ENCODE measurements around the gene DNAH17.

DNAH17 gene

DNA sequence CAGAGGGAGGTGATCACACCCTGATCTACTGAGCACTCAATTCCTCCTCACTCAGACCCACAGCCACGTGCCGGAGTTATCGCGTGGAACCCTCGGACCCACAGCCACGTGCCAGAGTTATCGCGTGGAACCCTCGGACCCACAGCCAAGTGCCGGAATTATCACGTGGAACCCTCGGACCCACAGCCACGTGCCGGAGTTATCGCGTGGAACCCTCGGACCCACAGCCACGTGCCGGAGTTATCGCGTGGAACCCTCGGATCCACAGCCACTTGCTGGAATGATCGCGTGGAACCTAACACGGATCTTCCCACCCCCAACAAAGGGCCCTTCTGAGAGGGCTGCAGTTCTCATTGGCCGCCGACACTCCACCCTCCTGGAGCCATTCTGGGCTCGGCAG, 101.0 kb downstream of the DNAH17 start:
- Histone ChIP-seq H3K36me3 (replicated peaks; ENCODE audit: insufficient read depth, low read length) (no peaks in the 10 kb centered on the region), H2AFZ (ENCODE audit: low read length) (no peak overlapping the region), H3K27me3 (replicated peaks; ENCODE audit: insufficient read depth, low read length) (0 out of 2 replicates have a peak, but pooled peaks cover 9% of the 10 kb centered on the region), H3K9me2 (replicated peaks; ENCODE audit: insufficient read depth, low read length) (no peaks in the 10 kb centered on the region), H3K4me2 (ENCODE audit: low read depth, low read length) (no peak overlapping the region), H3K9ac (ENCODE audit: low read length) (no peak overlapping the region), H3K4me1 (ENCODE audit: low read length) (peaks cover 26% of the 10 kb centered on the region), H3K4me3 (ENCODE audit: low read length) (no peak overlapping the region), H3K9me3 (replicated peaks; ENCODE audit: insufficient read depth, low read length) (no peaks in the 10 kb centered on the region), H3K79me2 (ENCODE audit: low read length) (no peaks in the 10 kb centered on the region), H3K27ac (ENCODE audit: low read length) (no peak overlapping the region), H3F3A (ENCODE audit: insufficient read depth, low read length) (peaks cover 17% of the 10 kb centered on the region), H4K20me1 (ENCODE audit: insufficient read depth, low read length) (no peaks in the 10 kb centered on the region)
- TF ChIP-seq, protein P1, sequence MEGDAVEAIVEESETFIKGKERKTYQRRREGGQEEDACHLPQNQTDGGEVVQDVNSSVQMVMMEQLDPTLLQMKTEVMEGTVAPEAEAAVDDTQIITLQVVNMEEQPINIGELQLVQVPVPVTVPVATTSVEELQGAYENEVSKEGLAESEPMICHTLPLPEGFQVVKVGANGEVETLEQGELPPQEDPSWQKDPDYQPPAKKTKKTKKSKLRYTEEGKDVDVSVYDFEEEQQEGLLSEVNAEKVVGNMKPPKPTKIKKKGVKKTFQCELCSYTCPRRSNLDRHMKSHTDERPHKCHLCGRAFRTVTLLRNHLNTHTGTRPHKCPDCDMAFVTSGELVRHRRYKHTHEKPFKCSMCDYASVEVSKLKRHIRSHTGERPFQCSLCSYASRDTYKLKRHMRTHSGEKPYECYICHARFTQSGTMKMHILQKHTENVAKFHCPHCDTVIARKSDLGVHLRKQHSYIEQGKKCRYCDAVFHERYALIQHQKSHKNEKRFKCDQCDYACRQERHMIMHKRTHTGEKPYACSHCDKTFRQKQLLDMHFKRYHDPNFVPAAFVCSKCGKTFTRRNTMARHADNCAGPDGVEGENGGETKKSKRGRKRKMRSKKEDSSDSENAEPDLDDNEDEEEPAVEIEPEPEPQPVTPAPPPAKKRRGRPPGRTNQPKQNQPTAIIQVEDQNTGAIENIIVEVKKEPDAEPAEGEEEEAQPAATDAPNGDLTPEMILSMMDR (IDR thresholded peaks at IDR 0.05; ENCODE audit: low read length): no peak
- TF ChIP-seq EZH2phosphoT487 (IDR thresholded peaks at IDR 0.05; ENCODE audit: low read length) (no peak), EZH2 (optimal IDR thresholded peaks at IDR 0.05; ENCODE audit: low read depth, low read length) (no peak)
- no peak for DNase-seq

DNA sequence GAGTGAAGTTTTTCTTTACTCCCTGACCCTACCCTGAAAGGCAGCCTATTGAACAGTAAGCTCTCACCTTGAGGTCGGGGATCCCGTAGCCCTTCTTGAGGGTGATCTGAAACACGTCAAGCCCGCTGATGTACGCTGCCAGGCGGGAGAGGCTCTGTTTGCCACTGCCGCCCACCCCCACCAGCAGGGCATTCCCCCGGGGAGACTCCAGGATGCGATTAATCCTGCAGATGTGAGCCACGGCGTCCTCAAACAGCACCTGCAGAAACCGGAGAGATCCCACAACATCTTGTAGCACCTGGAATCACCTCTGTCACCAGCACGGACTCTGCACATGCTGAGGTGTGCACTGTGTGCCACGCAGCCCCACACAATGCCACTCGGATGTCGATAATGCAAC, 102.0 kb downstream of the DNAH17 start:
- no peak for TF ChIP-seq EZH2phosphoT487 (IDR thresholded peaks at IDR 0.05; ENCODE audit: low read length)
- TF ChIP-seq, protein P1 (IDR thresholded peaks at IDR 0.05; ENCODE audit: low read length): no peak
- TF ChIP-seq EZH2 (optimal IDR thresholded peaks at IDR 0.05; ENCODE audit: low read depth, low read length): no peak
- DNase-seq: no peak
- H2AFZ ChIP-seq (ENCODE audit: low read length): peak overlapping the region; percentile 37; the same call in 1 of the 2 replicates
- no peaks in the 10 kb centered on the region for H3K79me2 ChIP-seq (ENCODE audit: low read length)
- no peaks in the 10 kb centered on the region for H3K9me3 ChIP-seq (replicated peaks; ENCODE audit: insufficient read depth, low read length)
- no peaks in the 10 kb centered on the region for H3K9me2 ChIP-seq (replicated peaks; ENCODE audit: insufficient read depth, low read length)
- peak overlapping the region; percentile 38; the same call in 1 of the 2 replicates for H3K4me2 ChIP-seq (ENCODE audit: low read depth, low read length)
- no peak overlapping the region for H3K4me3 ChIP-seq (ENCODE audit: low read length)
- H3K27ac ChIP-seq (ENCODE audit: low read length): peak overlapping the region; percentile 62
- no peaks in the 10 kb centered on the region for H3K36me3 ChIP-seq (replicated peaks; ENCODE audit: insufficient read depth, low read length)
- H3F3A ChIP-seq (ENCODE audit: insufficient read depth, low read length): peaks cover 17% of the 10 kb centered on the region
- no peaks in the 10 kb centered on the region for H4K20me1 ChIP-seq (ENCODE audit: insufficient read depth, low read length)
- 0 out of 2 replicates have a peak overlapping the region, but pooled peaks have one; percentile 11 for H3K9ac ChIP-seq (ENCODE audit: low read length)
- peaks cover 26% of the 10 kb centered on the region for H3K4me1 ChIP-seq (ENCODE audit: low read length)
- 0 out of 2 replicates have a peak, but pooled peaks cover 9% of the 10 kb centered on the region for H3K27me3 ChIP-seq (replicated peaks; ENCODE audit: insufficient read depth, low read length)

DNA sequence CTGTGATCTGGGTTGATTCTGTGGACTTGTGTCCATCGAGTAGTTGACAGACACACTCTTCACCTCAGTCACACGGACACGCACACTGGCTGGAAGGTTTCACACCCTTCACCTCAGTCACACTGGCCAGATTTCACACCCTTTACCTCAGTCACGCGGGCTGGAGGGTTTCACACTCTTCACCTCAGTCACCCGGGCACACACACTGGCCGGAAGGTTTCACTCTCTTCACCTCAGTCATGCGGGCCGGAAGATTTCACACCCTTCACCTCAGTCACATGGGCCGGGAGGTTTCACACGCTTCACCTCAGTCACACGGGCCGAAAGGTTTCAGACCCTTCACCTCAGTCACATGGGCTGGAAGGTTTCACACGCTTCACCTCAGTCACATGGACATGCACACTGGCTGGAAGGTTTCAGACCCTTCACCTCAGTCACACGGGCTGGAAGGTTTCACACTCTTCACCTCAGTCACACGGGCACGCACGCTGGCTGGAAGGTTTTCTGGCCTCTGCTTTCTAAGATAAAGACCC, 102.5 kb downstream of the DNAH17 start:
- H3K9me3 ChIP-seq (replicated peaks; ENCODE audit: insufficient read depth, low read length): no peaks in the 10 kb centered on the region
- no peaks in the 10 kb centered on the region for H3K79me2 ChIP-seq (ENCODE audit: low read length)
- 0 out of 2 replicates have a peak, but pooled peaks cover 9% of the 10 kb centered on the region for H3K27me3 ChIP-seq (replicated peaks; ENCODE audit: insufficient read depth, low read length)
- H3K4me2 ChIP-seq (ENCODE audit: low read depth, low read length): peak overlapping the region; percentile 38; the same call in 1 of the 2 replicates
- H2AFZ ChIP-seq (ENCODE audit: low read length): 0 out of 2 replicates have a peak overlapping the region, but pooled peaks have one; percentile 37
- peaks cover 26% of the 10 kb centered on the region for H3K4me1 ChIP-seq (ENCODE audit: low read length)
- 0 out of 2 replicates have a peak overlapping the region, but pooled peaks have one; percentile 11 for H3K9ac ChIP-seq (ENCODE audit: low read length)
- TF ChIP-seq EZH2phosphoT487 (IDR thresholded peaks at IDR 0.05; ENCODE audit: low read length) (no peak), EZH2 (optimal IDR thresholded peaks at IDR 0.05; ENCODE audit: low read depth, low read length) (no peak)
- TF ChIP-seq, protein P1 (IDR thresholded peaks at IDR 0.05; ENCODE audit: low read length): no peak
- peaks cover 17% of the 10 kb centered on the region for H3F3A ChIP-seq (ENCODE audit: insufficient read depth, low read length)
- DNase-seq: peak; percentile 99
- H3K36me3 ChIP-seq (replicated peaks; ENCODE audit: insufficient read depth, low read length): no peaks in the 10 kb centered on the region
- no peaks in the 10 kb centered on the region for H4K20me1 ChIP-seq (ENCODE audit: insufficient read depth, low read length)
- H3K4me3 ChIP-seq (ENCODE audit: low read length): no peak overlapping the region
- no peaks in the 10 kb centered on the region for H3K9me2 ChIP-seq (replicated peaks; ENCODE audit: insufficient read depth, low read length)
- H3K27ac ChIP-seq (ENCODE audit: low read length): peak overlapping the region; percentile 62

Measured in MM.1S (cell line).